D721Med (cell line): ENCODE measurements around the gene MESP2.
"Not testable (repeated sequence)": the region's sequence is repeated elsewhere in the genome, so short reads cannot be mapped to it uniquely, and the experiment has no call there.

Source experiments
- DNase-seq: peaks from one replicate; pipeline ENCODE4 v3.0.0; 2011; ENCODE audit warnings: low spot score; ENCODE audit not compliant: insufficient read length
- FAIRE-seq: peaks from 2 replicates; lab custom pipeline; 2011; peaks lifted over from hg19 to GRCh38; lab: Jason Lieb, UNC
- CTCF ChIP-seq: IDR thresholded peaks from 2 replicates; pipeline ENCODE4 v1.5.1; 2012; ENCODE audit warnings: mild to moderate bottlenecking, control low read depth; ENCODE audit not compliant: insufficient read depth; ENCODE audit errors: missing control alignments

The MESP2 gene

GRCh38 chr15:89778861-89779260, 2.7 kb downstream of the MESP2 start:
- no peak for DNase-seq
- TF ChIP-seq CTCF = no peak
- no peak for FAIRE-seq

GRCh38 chr15:89780601-89781000, 4.5 kb downstream of the MESP2 start:
- no peak for TF ChIP-seq CTCF
- FAIRE-seq (no peak), DNase-seq (no peak)

- FAIRE-seq (no peak), DNase-seq (no peak)
- no peak for TF ChIP-seq CTCF
Observed at GRCh38 chr15:89781055-89781454, 4.9 kb downstream of the MESP2 start.

- TF ChIP-seq CTCF = no peak
- FAIRE-seq = no peak
- no peak for DNase-seq
Observed at GRCh38 chr15:89781891-89782618, 5.9 kb downstream of the MESP2 start.

GRCh38 chr15:89782619-89782950, 6.5 kb downstream of the MESP2 start:
- FAIRE-seq, DNase-seq: not testable (repeated sequence)

- no peak for FAIRE-seq
- DNase-seq = no peak
- TF ChIP-seq CTCF = no peak
Observed at GRCh38 chr15:89783111-89783860, 7.2 kb downstream of the MESP2 start.

GRCh38 chr15:89783861-89784685, 7.9 kb downstream of the MESP2 start:
- TF ChIP-seq CTCF = no peak
- no peak for FAIRE-seq
- no peak for DNase-seq
